Lower leg skin (tissue), 4 donors: ENCODE results near the gene OR1F1. TPM values are rescaled to one million over a fixed set of nuclear protein-coding genes. Genes with fewer than 3 reads are reported as not detected.
"Not testable (repeated sequence)": the region's sequence is repeated elsewhere in the genome, so short reads cannot be mapped to it uniquely, and the experiment has no call there.

Source experiments
- DNase-seq, 2 donors: peaks; one replicate each; pipeline ENCODE4 v3.0.0-alpha.2; 2019; ENCODE audit warnings: low spot score in 2 of 2
- H3K4me3 ChIP-seq: fragments of 200-600 bp; sonication (generic); 2 replicates; pipeline ENCODE4 v1.5.1; 2017; ENCODE audit warnings: mild to moderate bottlenecking, low read depth; ENCODE audit not compliant: poor library complexity, severe bottlenecking
- POLR2A ChIP-seq, 2 donors: fragments of 450-650 bp; IDR thresholded peaks; one replicate each; pipeline ENCODE4 v1.6.1; 2016 to 2017; ENCODE audit warnings: antibody characterized with exemption in 2 of 2, mild to moderate bottlenecking in 1 of 2, moderate library complexity in 1 of 2
- WGBS, 2 donors: methylation state at CpG; one replicate each; pipeline ENCODE4 v1.1.5; 2018; 5-methylcytosine and 5-hydroxymethylcytosine counted together
- intact Hi-C: fragments of 100-400 bp; cut with DNase I; formaldehyde crosslinking; loops from one replicate; pipeline ENCODE4 v1.15.0; 2023; ENCODE audit warnings: low total_unique reads
- total RNA-seq, 4 donors: library from RNA; depleted of rRNA; stranded (reverse); fragments of >200 nt; gene quantifications; one replicate each; pipeline ENCODE4 v1.1.0, GENCODE V29; 2016
- TF ChIP-seq, protein P1 (sequence below), 3 donors: fragments of 450-650 bp; IDR thresholded peaks; one replicate each; pipeline ENCODE4 v1.5.1; 2016; ENCODE audit warnings: antibody characterized with exemption in 3 of 3, mild to moderate bottlenecking in 3 of 3, moderate library complexity in 2 of 3

Gene OR1F1
- total RNA-seq, 4 donors from 2014 or later: not detected

GRCh38 chr16:3174618-3175148, 13.3 kb upstream of the OR1F1 start:
- no peak for DNase-seq
- TF ChIP-seq, protein P1, sequence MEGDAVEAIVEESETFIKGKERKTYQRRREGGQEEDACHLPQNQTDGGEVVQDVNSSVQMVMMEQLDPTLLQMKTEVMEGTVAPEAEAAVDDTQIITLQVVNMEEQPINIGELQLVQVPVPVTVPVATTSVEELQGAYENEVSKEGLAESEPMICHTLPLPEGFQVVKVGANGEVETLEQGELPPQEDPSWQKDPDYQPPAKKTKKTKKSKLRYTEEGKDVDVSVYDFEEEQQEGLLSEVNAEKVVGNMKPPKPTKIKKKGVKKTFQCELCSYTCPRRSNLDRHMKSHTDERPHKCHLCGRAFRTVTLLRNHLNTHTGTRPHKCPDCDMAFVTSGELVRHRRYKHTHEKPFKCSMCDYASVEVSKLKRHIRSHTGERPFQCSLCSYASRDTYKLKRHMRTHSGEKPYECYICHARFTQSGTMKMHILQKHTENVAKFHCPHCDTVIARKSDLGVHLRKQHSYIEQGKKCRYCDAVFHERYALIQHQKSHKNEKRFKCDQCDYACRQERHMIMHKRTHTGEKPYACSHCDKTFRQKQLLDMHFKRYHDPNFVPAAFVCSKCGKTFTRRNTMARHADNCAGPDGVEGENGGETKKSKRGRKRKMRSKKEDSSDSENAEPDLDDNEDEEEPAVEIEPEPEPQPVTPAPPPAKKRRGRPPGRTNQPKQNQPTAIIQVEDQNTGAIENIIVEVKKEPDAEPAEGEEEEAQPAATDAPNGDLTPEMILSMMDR (IDR thresholded peaks at IDR 0.05): no peak
- TF ChIP-seq POLR2A (IDR thresholded peaks at IDR 0.05): no peak
- intact Hi-C loops: no loop called here
- no peak overlapping the region for H3K4me3 ChIP-seq
- 21 to 26% methylated on average over 24 to 25 of the region's 28 CpGs for WGBS, 2 donors

DNA sequence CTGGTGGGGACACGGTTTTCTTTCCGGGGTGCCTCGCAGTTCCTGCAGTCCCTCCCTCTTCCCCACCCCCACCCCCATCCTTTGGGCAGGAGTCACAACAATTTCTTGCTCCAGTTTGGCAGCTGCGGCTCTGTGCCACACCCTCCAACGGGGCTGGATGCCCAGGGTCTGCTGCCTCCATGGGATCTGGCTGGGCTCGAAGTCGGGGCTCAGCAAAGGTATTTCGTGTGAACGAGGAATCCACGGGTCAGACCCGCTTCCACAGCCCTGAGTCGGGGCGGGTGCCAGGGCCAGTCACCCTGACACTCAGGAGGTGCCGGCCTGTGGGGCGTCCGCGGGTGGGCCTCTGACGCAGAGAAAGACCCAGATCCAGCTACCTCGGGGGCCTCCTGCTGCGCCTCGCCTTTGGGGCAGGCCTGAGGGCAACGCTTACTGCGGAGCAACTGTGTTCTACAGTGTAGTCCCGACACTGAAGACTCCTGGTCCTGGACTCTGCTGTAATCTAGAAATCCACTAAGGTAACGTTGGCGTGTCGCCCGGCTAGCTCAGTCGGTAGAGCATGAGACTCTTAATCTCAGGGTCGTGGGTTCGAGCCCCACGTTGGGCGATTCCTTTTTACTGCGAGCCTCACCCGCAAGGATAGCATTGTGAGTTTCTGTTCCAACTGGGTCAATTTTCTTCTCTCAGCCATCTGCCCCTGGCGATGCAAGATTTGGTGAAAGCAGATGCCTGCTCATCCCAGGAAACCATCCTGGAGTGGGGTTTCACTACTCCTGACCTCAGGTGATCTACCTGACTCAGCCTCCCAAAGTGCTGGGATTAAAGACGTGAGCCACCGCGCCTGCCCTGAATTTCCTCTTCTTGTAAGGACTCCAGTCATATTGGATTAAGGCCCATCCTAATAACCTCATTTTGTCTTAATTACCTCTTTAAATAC, 12.6 kb upstream of the OR1F1 start:
- WGBS, 2 donors: 9 to 10% methylated on average over 27 to 31 of the region's 39 CpGs
- H3K4me3 ChIP-seq: no peak overlapping the region
- no peak for DNase-seq
- no peak for TF ChIP-seq POLR2A (IDR thresholded peaks at IDR 0.05)
- TF ChIP-seq, protein P1 (IDR thresholded peaks at IDR 0.05): no peak
- intact Hi-C loops: no loop called here

DNA sequence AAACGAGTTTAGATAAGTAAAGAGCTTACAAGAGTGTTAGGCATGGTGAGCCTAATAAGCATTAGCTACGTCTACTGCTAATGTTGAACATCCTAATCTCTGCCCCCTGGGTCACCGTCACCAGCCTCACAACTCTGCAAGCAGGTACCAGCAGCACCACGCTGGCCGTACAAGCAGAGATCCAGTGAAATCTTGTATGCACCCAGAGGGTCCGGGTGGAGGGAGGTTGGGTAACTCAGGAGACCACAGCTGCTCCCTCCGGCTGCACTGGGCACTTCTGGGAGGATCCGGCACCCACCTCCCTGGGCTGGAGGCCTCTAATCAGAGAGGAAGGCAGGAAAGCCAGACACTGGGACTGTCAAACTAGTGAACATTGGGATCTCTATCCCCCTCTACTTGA, 8.4 kb upstream of the OR1F1 start:
- intact Hi-C loops: loop anchor here (5.0 kb wide), 1 partner anchor 118 kb away; no protein-coding TSS in a partner anchor
- no peak overlapping the region for H3K4me3 ChIP-seq
- TF ChIP-seq POLR2A (IDR thresholded peaks at IDR 0.05): no peak
- TF ChIP-seq, protein P1 (IDR thresholded peaks at IDR 0.05): no peak
- 77% methylated on average over 8 of the region's 8 CpGs for WGBS, 2 donors
- DNase-seq: no peak

- intact Hi-C loops: loop anchor here (5.0 kb wide), 1 partner anchor 117 kb away; no protein-coding TSS in a partner anchor
- H3K4me3 ChIP-seq: no peak overlapping the region
- TF ChIP-seq, protein P1 (IDR thresholded peaks at IDR 0.05): no peak
- TF ChIP-seq POLR2A (IDR thresholded peaks at IDR 0.05): no peak
- 41 to 62% methylated on average over 21 of the region's 21 CpGs for WGBS, 2 donors
- DNase-seq: no peak
Measured at GRCh38 chr16:3180445-3180878, 7.5 kb upstream of the OR1F1 start.

DNA sequence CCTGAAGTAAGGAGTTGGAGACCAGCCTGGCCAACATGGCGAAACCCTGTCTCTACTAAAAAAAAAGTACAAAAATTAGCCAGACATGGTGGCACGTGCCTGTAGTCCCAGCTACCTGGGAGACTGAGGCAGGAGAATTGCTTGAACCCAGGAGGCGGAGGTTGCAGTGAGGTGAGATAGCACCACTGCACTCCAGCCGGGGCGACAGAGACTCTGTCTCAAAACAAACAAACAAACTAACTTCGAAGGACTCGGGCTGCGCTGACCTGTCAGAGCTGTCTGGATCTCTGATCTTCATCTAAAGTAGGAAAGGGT, 5.8 kb upstream of the OR1F1 start:
- DNase-seq, H3K4me3 ChIP-seq: not testable (repeated sequence)
- WGBS, 2 donors: 41 to 44% methylated on average over 8 of the region's 8 CpGs
- intact Hi-C loops: loop anchor here (5.0 kb wide), 1 partner anchor 115 kb away; no protein-coding TSS in a partner anchor
